Measurements from ENCODE around the gene ATP11C.

The ATP11C gene

GRCh38 chrX:139762400-139763183, 170.3 kb downstream of the ATP11C start:
- Histone ChIP-seq H3K9me2 (replicated peaks; ENCODE audit: control insufficient read depth, low read length) (no peaks in the 10 kb centered on the region), H3F3A (ENCODE audit: control insufficient read depth, insufficient read depth) (no peaks in the 10 kb centered on the region), H3K4me1 (ENCODE audit: control insufficient read depth, low read length) (no peaks in the 10 kb centered on the region), H3K4me3 (ENCODE audit: low read length) (no peak overlapping the region), H3K79me2 (ENCODE audit: control insufficient read depth, low read length) (no peaks in the 10 kb centered on the region), H3K9me3 (ENCODE audit: control insufficient read depth, insufficient read depth, low read length) (no peaks in the 10 kb centered on the region), H3K4me2 (ENCODE audit: low read length) (no peak overlapping the region), H3K27ac (ENCODE audit: low read depth, low read length) (no peak overlapping the region), H3K27me3 (ENCODE audit: control insufficient read depth, low read length) (no peaks in the 10 kb centered on the region), H4K20me1 (ENCODE audit: control insufficient read depth, insufficient read depth, low read depth, low read length) (no peaks in the 10 kb centered on the region), H3K36me3 (ENCODE audit: control insufficient read depth, low read length) (no peaks in the 10 kb centered on the region)
- TF ChIP-seq EZH2phosphoT487 (IDR thresholded peaks at IDR 0.05; ENCODE audit: borderline replicate concordance, low read length) (no peak), CTCF (IDR thresholded peaks at IDR 0.05; ENCODE audit: low read depth, low read length, poor library complexity, severe bottlenecking) (no peak)

- Histone ChIP-seq H4K20me1 (ENCODE audit: control insufficient read depth, insufficient read depth, low read depth, low read length) (no peaks in the 10 kb centered on the region), H3K9me2 (replicated peaks; ENCODE audit: control insufficient read depth, low read length) (no peaks in the 10 kb centered on the region), H3K36me3 (ENCODE audit: control insufficient read depth, low read length) (no peaks in the 10 kb centered on the region), H3K4me3 (ENCODE audit: low read length) (no peak overlapping the region), H3K27ac (ENCODE audit: low read depth, low read length) (no peak overlapping the region), H3K4me2 (ENCODE audit: low read length) (no peak overlapping the region), H3K27me3 (ENCODE audit: control insufficient read depth, low read length) (no peaks in the 10 kb centered on the region), H3F3A (ENCODE audit: control insufficient read depth, insufficient read depth) (no peaks in the 10 kb centered on the region), H3K9me3 (ENCODE audit: control insufficient read depth, insufficient read depth, low read length) (no peaks in the 10 kb centered on the region), H3K4me1 (ENCODE audit: control insufficient read depth, low read length) (no peaks in the 10 kb centered on the region), H3K79me2 (ENCODE audit: control insufficient read depth, low read length) (no peaks in the 10 kb centered on the region)
- peak; percentile 28 for TF ChIP-seq CTCF (IDR thresholded peaks at IDR 0.05; ENCODE audit: low read depth, low read length, poor library complexity, severe bottlenecking)
- TF ChIP-seq EZH2phosphoT487 (IDR thresholded peaks at IDR 0.05; ENCODE audit: borderline replicate concordance, low read length), result no peak
Measured at GRCh38 chrX:139759637-139760036, 173.2 kb downstream of the ATP11C start.

- Histone ChIP-seq H4K20me1 (ENCODE audit: control insufficient read depth, insufficient read depth, low read depth, low read length) (no peaks in the 10 kb centered on the region), H3K9me2 (replicated peaks; ENCODE audit: control insufficient read depth, low read length) (no peaks in the 10 kb centered on the region), H3K27me3 (ENCODE audit: control insufficient read depth, low read length) (no peaks in the 10 kb centered on the region)
Measured at GRCh38 chrX:139758809-139759208, 174.0 kb downstream of the ATP11C start.

More at GRCh38 chrX:139758809-139759208, 174.0 kb downstream of the ATP11C start:
- Histone ChIP-seq H3K4me1 (ENCODE audit: control insufficient read depth, low read length) (no peaks in the 10 kb centered on the region), H3K4me3 (ENCODE audit: low read length) (no peak overlapping the region), H3F3A (ENCODE audit: control insufficient read depth, insufficient read depth) (no peaks in the 10 kb centered on the region), H3K9me3 (ENCODE audit: control insufficient read depth, insufficient read depth, low read length) (no peaks in the 10 kb centered on the region), H3K4me2 (ENCODE audit: low read length) (no peak overlapping the region), H3K79me2 (ENCODE audit: control insufficient read depth, low read length) (no peaks in the 10 kb centered on the region), H3K27ac (ENCODE audit: low read depth, low read length) (no peak overlapping the region), H3K36me3 (ENCODE audit: control insufficient read depth, low read length) (no peaks in the 10 kb centered on the region)
- no peak for TF ChIP-seq CTCF (IDR thresholded peaks at IDR 0.05; ENCODE audit: low read depth, low read length, poor library complexity, severe bottlenecking)
- TF ChIP-seq EZH2phosphoT487 (IDR thresholded peaks at IDR 0.05; ENCODE audit: borderline replicate concordance, low read length), result no peak
